Measurements from ENCODE around the gene GPC4. TPM values are rescaled to one million over a fixed set of nuclear protein-coding genes. Genes with fewer than 3 reads are reported as not detected.

The GPC4 gene
- total and polyA plus RNA-seq, 2 donors: 2.6 to 8.4 TPM

DNA sequence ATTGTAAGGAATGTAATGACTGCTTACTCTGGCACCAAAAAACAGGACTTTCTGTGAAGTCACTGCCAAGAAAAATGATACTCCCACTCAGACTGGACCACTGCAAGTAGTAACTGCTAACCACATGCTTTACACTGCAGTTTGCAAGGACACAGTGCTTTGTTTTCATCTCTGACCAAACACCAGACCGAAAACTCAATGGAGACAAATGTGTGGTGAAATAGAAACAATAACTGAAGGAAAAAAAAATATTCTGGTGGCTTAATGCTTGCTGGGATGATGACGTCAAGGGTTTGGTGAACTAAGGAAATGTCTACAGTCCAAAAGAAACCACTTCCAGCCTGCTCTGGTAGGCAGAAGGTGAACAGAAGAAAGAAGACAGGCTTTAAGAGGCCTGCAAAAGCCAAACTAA, 13.2 kb downstream of the GPC4 start:
- Histone ChIP-seq H3K4me1 (ENCODE audit: control insufficient read depth in 2 of 2, insufficient read depth in 2 of 2, low read length in 2 of 2) (no peaks in the 10 kb centered on the region), H3K9me3 (ENCODE audit: control insufficient read depth in 2 of 2, insufficient read depth in 1 of 2, low read length in 1 of 2) (no peaks in the 10 kb centered on the region), H3K27me3 (ENCODE audit: control insufficient read depth in 2 of 2, insufficient read depth in 1 of 2, low read length in 1 of 2) (no peaks in the 10 kb centered on the region), H3K4me3 (ENCODE audit: low read length in 2 of 2) (no peak overlapping the region), H3K27ac (ENCODE audit: low read depth in 1 of 2, low read length in 1 of 2) (peak overlapping the region in 1 of 2 donors; percentile 12), H3K36me3 (ENCODE audit: control insufficient read depth in 2 of 2, insufficient read depth in 2 of 2, low read length in 1 of 2) (no peaks in the 10 kb centered on the region)
- 79% methylated on average over 2 of the region's 2 CpGs for WGBS
- peak in 1 of 9 donors; percentile 16 for DNase-seq (ENCODE audit: low read depth in 6 of 9, low spot score in 9 of 9)

DNA sequence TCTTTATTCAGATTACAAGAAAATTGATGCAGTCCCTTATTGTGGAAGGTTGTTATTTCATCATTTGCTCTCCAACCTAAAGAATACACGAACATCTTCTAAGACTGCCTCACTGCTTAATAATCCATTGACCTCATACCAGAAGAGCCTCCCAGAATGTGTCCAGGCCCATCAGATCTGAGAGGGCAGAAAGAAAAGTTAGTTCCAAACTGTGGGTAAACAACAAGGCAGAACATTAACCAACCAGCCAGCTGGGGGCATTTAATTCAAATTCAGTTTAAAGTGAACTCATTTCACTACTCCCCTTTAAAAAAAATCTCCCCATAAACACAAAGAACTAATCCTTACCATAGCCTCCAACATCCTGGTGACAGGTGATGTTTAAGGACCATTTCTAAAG, 13.8 kb downstream of the GPC4 start:
- Histone ChIP-seq H3K4me1 (ENCODE audit: control insufficient read depth in 2 of 2, insufficient read depth in 2 of 2, low read length in 2 of 2) (no peaks in the 10 kb centered on the region), H3K27ac (ENCODE audit: low read depth in 1 of 2, low read length in 1 of 2) (no peak overlapping the region), H3K4me3 (ENCODE audit: low read length in 2 of 2) (no peak overlapping the region), H3K27me3 (ENCODE audit: control insufficient read depth in 2 of 2, insufficient read depth in 1 of 2, low read length in 1 of 2) (no peaks in the 10 kb centered on the region), H3K9me3 (ENCODE audit: control insufficient read depth in 2 of 2, insufficient read depth in 1 of 2, low read length in 1 of 2) (no peaks in the 10 kb centered on the region), H3K36me3 (ENCODE audit: control insufficient read depth in 2 of 2, insufficient read depth in 2 of 2, low read length in 1 of 2) (no peaks in the 10 kb centered on the region)
- DNase-seq (ENCODE audit: low read depth in 6 of 9, low spot score in 9 of 9): no peak
- WGBS: 92% methylated on average over 1 of the region's 1 CpG

DNA sequence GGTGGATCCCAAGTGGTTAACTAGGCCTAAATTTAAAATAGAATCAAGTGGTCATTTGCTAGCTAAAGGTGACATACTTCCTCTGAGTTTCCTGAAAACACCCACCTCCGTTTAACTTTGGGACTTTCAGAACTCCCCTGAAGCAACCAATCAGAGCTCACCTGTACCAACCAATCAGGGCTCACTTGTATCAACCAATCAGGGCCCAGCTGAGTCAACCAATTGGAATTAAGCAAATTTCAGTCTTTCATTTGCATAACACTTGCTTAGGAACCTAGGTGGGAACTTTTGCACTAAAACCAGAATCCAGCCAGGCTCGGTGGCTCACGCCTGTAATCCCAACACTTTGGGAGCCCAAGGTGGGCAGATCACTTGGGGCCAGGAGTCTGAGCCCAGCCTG, 15.9 kb downstream of the GPC4 start:
- Histone ChIP-seq H3K27ac (ENCODE audit: low read depth in 1 of 2, low read length in 1 of 2) (no peak overlapping the region), H3K27me3 (ENCODE audit: control insufficient read depth in 2 of 2, insufficient read depth in 1 of 2, low read length in 1 of 2) (no peaks in the 10 kb centered on the region), H3K4me1 (ENCODE audit: control insufficient read depth in 2 of 2, insufficient read depth in 2 of 2, low read length in 2 of 2) (no peaks in the 10 kb centered on the region), H3K36me3 (ENCODE audit: control insufficient read depth in 2 of 2, insufficient read depth in 2 of 2, low read length in 1 of 2) (no peaks in the 10 kb centered on the region), H3K4me3 (ENCODE audit: low read length in 2 of 2) (no peak overlapping the region), H3K9me3 (ENCODE audit: control insufficient read depth in 2 of 2, insufficient read depth in 1 of 2, low read length in 1 of 2) (no peaks in the 10 kb centered on the region)
- WGBS: 84% methylated on average over 3 of the region's 3 CpGs
- DNase-seq (ENCODE audit: low read depth in 6 of 9, low spot score in 9 of 9): no peak

DNA sequence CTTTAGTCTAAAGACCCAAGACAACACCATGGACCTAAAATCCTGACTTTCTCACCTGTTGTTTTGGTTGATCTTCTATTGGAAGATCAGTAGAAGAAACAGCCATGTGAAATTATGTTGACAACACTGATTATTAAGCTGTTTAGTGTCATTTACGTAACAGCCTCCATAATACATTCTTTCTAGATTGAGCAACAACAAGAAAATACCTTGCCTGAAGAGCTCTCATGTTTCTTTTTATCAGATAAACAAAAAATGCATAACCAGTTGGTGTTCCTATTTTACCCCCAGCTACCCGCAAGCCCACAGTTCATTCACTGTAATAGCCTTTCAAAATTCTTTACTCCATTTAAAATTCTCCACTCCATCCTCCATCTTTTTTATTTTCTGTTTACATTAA, 20.5 kb downstream of the GPC4 start:
- no peak overlapping the region for H3K27ac ChIP-seq (ENCODE audit: low read depth in 1 of 2, low read length in 1 of 2)
- no peak for DNase-seq (ENCODE audit: low read depth in 6 of 9, low spot score in 9 of 9)
- peaks cover 0 to 2% of the 10 kb centered on the region in 2 donors for H3K4me1 ChIP-seq (ENCODE audit: control insufficient read depth in 2 of 2, insufficient read depth in 2 of 2, low read length in 2 of 2)
- H3K36me3 ChIP-seq (ENCODE audit: control insufficient read depth in 2 of 2, insufficient read depth in 2 of 2, low read length in 1 of 2): no peaks in the 10 kb centered on the region
- no peak overlapping the region for H3K4me3 ChIP-seq (ENCODE audit: low read length in 2 of 2)
- H3K9me3 ChIP-seq (ENCODE audit: control insufficient read depth in 2 of 2, insufficient read depth in 1 of 2, low read length in 1 of 2): no peaks in the 10 kb centered on the region
- no peaks in the 10 kb centered on the region for H3K27me3 ChIP-seq (ENCODE audit: control insufficient read depth in 2 of 2, insufficient read depth in 1 of 2, low read length in 1 of 2)
- WGBS: 100% methylated on average over 2 of the region's 2 CpGs

DNA sequence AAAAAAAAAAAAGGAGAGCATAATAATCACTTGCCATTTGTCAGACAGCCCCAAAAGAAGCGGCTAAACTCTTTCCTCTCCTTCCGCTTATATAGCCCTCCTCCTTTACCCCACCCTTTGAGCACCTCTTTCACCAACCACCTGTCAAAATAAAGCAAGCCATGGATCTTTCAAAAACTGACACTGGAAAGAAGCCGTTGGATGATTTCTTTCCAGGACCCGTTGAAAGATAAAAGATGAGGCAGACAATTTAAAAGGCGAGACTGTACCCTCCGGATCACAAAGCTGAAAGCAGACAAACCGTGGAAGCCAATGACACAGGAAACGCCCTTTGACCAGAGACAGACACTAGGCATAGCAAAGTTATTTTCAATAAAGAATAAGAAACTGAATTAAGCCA, 22.6 kb downstream of the GPC4 start:
- 92% methylated on average over 8 of the region's 8 CpGs for WGBS
- Histone ChIP-seq H3K27me3 (ENCODE audit: control insufficient read depth in 2 of 2, insufficient read depth in 1 of 2, low read length in 1 of 2) (no peaks in the 10 kb centered on the region), H3K36me3 (ENCODE audit: control insufficient read depth in 2 of 2, insufficient read depth in 2 of 2, low read length in 1 of 2) (no peaks in the 10 kb centered on the region), H3K4me1 (ENCODE audit: control insufficient read depth in 2 of 2, insufficient read depth in 2 of 2, low read length in 2 of 2) (peaks cover 0 to 2% of the 10 kb centered on the region in 2 donors), H3K4me3 (ENCODE audit: low read length in 2 of 2) (no peak overlapping the region), H3K27ac (ENCODE audit: low read depth in 1 of 2, low read length in 1 of 2) (no peak overlapping the region), H3K9me3 (ENCODE audit: control insufficient read depth in 2 of 2, insufficient read depth in 1 of 2, low read length in 1 of 2) (no peaks in the 10 kb centered on the region)
- DNase-seq (ENCODE audit: low read depth in 6 of 9, low spot score in 9 of 9): no peak

DNA sequence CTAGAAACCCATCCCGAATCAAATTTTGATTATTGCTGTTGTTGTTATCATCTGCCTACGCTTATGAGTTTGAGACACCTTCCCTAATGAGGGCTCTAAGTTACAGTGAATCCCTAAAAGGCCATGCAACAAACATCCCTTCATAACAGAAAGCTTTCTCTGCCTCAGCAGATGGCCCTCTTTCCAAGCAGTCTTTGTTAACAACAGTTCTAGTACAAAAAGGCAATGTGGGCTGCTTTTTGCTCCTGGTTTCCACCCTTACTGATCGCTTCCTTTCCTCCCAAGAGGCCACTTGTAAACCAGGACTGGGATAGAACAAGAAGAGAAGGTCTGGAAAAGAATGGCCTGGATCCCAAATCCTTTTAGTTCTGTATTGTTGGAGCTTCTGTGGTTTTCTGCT, 24.2 kb downstream of the GPC4 start:
- Histone ChIP-seq H3K9me3 (ENCODE audit: control insufficient read depth in 2 of 2, insufficient read depth in 1 of 2, low read length in 1 of 2) (no peaks in the 10 kb centered on the region), H3K4me3 (ENCODE audit: low read length in 2 of 2) (no peak overlapping the region), H3K27ac (ENCODE audit: low read depth in 1 of 2, low read length in 1 of 2) (no peak overlapping the region), H3K27me3 (ENCODE audit: control insufficient read depth in 2 of 2, insufficient read depth in 1 of 2, low read length in 1 of 2) (no peaks in the 10 kb centered on the region), H3K36me3 (ENCODE audit: control insufficient read depth in 2 of 2, insufficient read depth in 2 of 2, low read length in 1 of 2) (no peaks in the 10 kb centered on the region), H3K4me1 (ENCODE audit: control insufficient read depth in 2 of 2, insufficient read depth in 2 of 2, low read length in 2 of 2) (peaks cover 0 to 2% of the 10 kb centered on the region in 2 donors)
- 93% methylated on average over 3 of the region's 3 CpGs for WGBS
- no peak for DNase-seq (ENCODE audit: low read depth in 6 of 9, low spot score in 9 of 9)

DNA sequence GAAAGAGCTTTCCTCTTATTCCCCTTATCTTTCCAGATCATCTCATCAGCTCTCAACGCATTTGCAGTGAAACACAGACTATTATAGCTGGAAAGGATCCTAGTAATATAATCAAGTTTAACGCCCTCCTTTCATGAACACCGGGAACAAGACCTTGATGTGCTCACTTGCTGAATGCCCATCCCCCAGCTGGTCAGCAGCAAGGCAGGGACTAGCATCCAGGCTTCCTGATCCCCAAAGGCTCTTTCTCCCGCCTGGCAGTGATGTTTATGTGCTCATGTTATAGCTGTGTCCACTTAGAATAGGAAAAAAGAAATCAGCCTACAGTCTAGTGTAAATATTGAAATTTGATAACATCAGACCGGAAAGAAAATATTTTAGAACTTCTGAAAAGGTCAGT, 24.6 kb downstream of the GPC4 start:
- peaks cover 0 to 2% of the 10 kb centered on the region in 2 donors for H3K4me1 ChIP-seq (ENCODE audit: control insufficient read depth in 2 of 2, insufficient read depth in 2 of 2, low read length in 2 of 2)
- no peak for DNase-seq (ENCODE audit: low read depth in 6 of 9, low spot score in 9 of 9)
- H3K27me3 ChIP-seq (ENCODE audit: control insufficient read depth in 2 of 2, insufficient read depth in 1 of 2, low read length in 1 of 2): no peaks in the 10 kb centered on the region
- 89% methylated on average over 5 of the region's 5 CpGs for WGBS
- no peak overlapping the region for H3K27ac ChIP-seq (ENCODE audit: low read depth in 1 of 2, low read length in 1 of 2)
- H3K4me3 ChIP-seq (ENCODE audit: low read length in 2 of 2): no peak overlapping the region
- no peaks in the 10 kb centered on the region for H3K36me3 ChIP-seq (ENCODE audit: control insufficient read depth in 2 of 2, insufficient read depth in 2 of 2, low read length in 1 of 2)
- H3K9me3 ChIP-seq (ENCODE audit: control insufficient read depth in 2 of 2, insufficient read depth in 1 of 2, low read length in 1 of 2): no peaks in the 10 kb centered on the region

DNA sequence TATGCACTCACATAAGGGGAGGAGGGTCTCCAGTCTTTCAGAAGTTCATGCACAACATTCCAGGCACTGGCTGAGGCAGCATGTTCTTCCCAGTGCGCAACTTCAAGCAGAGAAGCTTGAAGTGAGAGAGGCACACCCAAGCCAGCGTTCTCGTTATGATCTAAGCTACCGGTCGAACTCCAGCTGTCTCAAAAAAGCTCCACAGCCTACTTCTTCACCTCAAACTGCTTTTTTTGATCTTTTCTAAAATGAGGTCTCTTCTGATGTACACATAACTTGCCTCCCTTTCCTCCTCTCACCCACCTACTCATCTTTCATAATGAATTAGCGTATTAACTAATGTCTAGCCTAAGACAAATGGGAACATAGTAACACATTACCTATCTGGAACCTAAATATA, 25.3 kb downstream of the GPC4 start:
- Histone ChIP-seq H3K27me3 (ENCODE audit: control insufficient read depth in 2 of 2, insufficient read depth in 1 of 2, low read length in 1 of 2) (no peaks in the 10 kb centered on the region), H3K4me1 (ENCODE audit: control insufficient read depth in 2 of 2, insufficient read depth in 2 of 2, low read length in 2 of 2) (peaks cover 0 to 2% of the 10 kb centered on the region in 2 donors), H3K9me3 (ENCODE audit: control insufficient read depth in 2 of 2, insufficient read depth in 1 of 2, low read length in 1 of 2) (no peaks in the 10 kb centered on the region), H3K4me3 (ENCODE audit: low read length in 2 of 2) (no peak overlapping the region), H3K27ac (ENCODE audit: low read depth in 1 of 2, low read length in 1 of 2) (no peak overlapping the region), H3K36me3 (ENCODE audit: control insufficient read depth in 2 of 2, insufficient read depth in 2 of 2, low read length in 1 of 2) (no peaks in the 10 kb centered on the region)
- WGBS: 86% methylated on average over 6 of the region's 6 CpGs
- DNase-seq (ENCODE audit: low read depth in 6 of 9, low spot score in 9 of 9): no peak

DNA sequence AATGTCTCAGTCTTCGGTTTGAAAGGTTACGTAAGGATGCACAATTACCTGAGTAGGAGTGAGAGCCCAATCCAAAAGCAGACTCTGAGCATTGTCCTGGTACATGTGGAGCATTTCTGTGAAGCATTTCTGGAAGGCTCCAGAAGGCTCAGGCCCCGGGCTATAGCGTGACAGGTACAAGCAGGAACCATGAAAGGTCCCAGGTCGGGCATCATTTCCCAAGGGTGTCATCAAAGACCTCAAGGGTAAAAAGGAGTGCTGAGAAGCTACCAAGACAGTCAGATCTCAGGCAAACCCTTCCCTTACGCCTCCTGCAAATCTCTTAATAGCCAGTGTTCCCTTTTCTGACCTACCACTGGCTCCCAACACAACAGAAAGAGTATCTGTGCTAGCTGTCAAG, 30.8 kb downstream of the GPC4 start:
- H3K9me3 ChIP-seq (ENCODE audit: control insufficient read depth in 2 of 2, insufficient read depth in 1 of 2, low read length in 1 of 2): no peaks in the 10 kb centered on the region
- H3K4me1 ChIP-seq (ENCODE audit: control insufficient read depth in 2 of 2, insufficient read depth in 2 of 2, low read length in 2 of 2): no peaks in the 10 kb centered on the region
- DNase-seq (ENCODE audit: low read depth in 6 of 9, low spot score in 9 of 9): no peak
- no peak overlapping the region for H3K4me3 ChIP-seq (ENCODE audit: low read length in 2 of 2)
- no peaks in the 10 kb centered on the region for H3K36me3 ChIP-seq (ENCODE audit: control insufficient read depth in 2 of 2, insufficient read depth in 2 of 2, low read length in 1 of 2)
- no peaks in the 10 kb centered on the region for H3K27me3 ChIP-seq (ENCODE audit: control insufficient read depth in 2 of 2, insufficient read depth in 1 of 2, low read length in 1 of 2)
- no peak overlapping the region for H3K27ac ChIP-seq (ENCODE audit: low read depth in 1 of 2, low read length in 1 of 2)
- 87% methylated on average over 6 of the region's 6 CpGs for WGBS

Measured in thymus (tissue), 11 donors.